ENCODE results near the gene BAIAP2L2. TPM values are rescaled to one million over a fixed set of nuclear protein-coding genes. Genes with fewer than 3 reads are reported as not detected.

Gene BAIAP2L2
- total RNA-seq, 1 donor from 2014 or later = 4.5 TPM

GRCh38 chr22:38067761-38068360 lies 42.6 kb downstream of the BAIAP2L2 start:
- H3K4me3 Mint-ChIP-seq = no peak overlapping the region
- H3K4me1 Mint-ChIP-seq (ENCODE audit: unreplicated experiment) = peaks cover 4% of the 10 kb centered on the region
- no peak for DNase-seq (ENCODE audit: extremely low spot score, unreplicated experiment)
- H3K27me3 Mint-ChIP-seq = no peaks in the 10 kb centered on the region
- peaks cover under 1% of the 10 kb centered on the region for H3K36me3 Mint-ChIP-seq
- H3K9me3 Mint-ChIP-seq = no peaks in the 10 kb centered on the region
- TF ChIP-seq CTCF (conservative IDR thresholded peaks at IDR 0.05) = no peak
- no peak overlapping the region for H3K27ac Mint-ChIP-seq

GRCh38 chr22:38067028-38067415 lies 43.5 kb downstream of the BAIAP2L2 start:
- H3K4me3 Mint-ChIP-seq = no peak overlapping the region
- H3K27ac Mint-ChIP-seq = no peak overlapping the region

GRCh38 chr22:38066381-38067027 lies 44.0 kb downstream of the BAIAP2L2 start:
- Mint-ChIP-seq H3K36me3 (peaks cover 5% of the 10 kb centered on the region), H3K4me1 (ENCODE audit: unreplicated experiment) (peaks cover 4% of the 10 kb centered on the region), H3K27ac (no peak overlapping the region)

More at GRCh38 chr22:38067028-38067415, 43.5 kb downstream of the BAIAP2L2 start:
- Mint-ChIP-seq H3K4me1 (ENCODE audit: unreplicated experiment) (peaks cover 4% of the 10 kb centered on the region), H3K36me3 (peaks cover 5% of the 10 kb centered on the region), H3K27me3 (no peaks in the 10 kb centered on the region), H3K9me3 (no peaks in the 10 kb centered on the region)
- DNase-seq (ENCODE audit: extremely low spot score, unreplicated experiment) = no peak
- no peak for TF ChIP-seq CTCF (conservative IDR thresholded peaks at IDR 0.05)

GRCh38 chr22:38065539-38065938 lies 44.9 kb downstream of the BAIAP2L2 start:
- no peak for DNase-seq (ENCODE audit: extremely low spot score, unreplicated experiment)
- H3K27ac Mint-ChIP-seq = no peak overlapping the region
- no peak overlapping the region for H3K4me3 Mint-ChIP-seq
- no peak for TF ChIP-seq CTCF (conservative IDR thresholded peaks at IDR 0.05)
- no peaks in the 10 kb centered on the region for H3K9me3 Mint-ChIP-seq
- H3K27me3 Mint-ChIP-seq = no peaks in the 10 kb centered on the region
- peaks cover 5% of the 10 kb centered on the region for H3K36me3 Mint-ChIP-seq
- peaks cover 4% of the 10 kb centered on the region for H3K4me1 Mint-ChIP-seq (ENCODE audit: unreplicated experiment)

More at GRCh38 chr22:38066381-38067027, 44.0 kb downstream of the BAIAP2L2 start:
- no peak for TF ChIP-seq CTCF (conservative IDR thresholded peaks at IDR 0.05)
- no peak overlapping the region for H3K4me3 Mint-ChIP-seq
- DNase-seq (ENCODE audit: extremely low spot score, unreplicated experiment) = no peak
- no peaks in the 10 kb centered on the region for H3K9me3 Mint-ChIP-seq
- H3K27me3 Mint-ChIP-seq = no peaks in the 10 kb centered on the region

- no peak for TF ChIP-seq CTCF (conservative IDR thresholded peaks at IDR 0.05)
- Mint-ChIP-seq H3K27me3 (no peaks in the 10 kb centered on the region), H3K4me3 (no peak overlapping the region), H3K9me3 (no peaks in the 10 kb centered on the region), H3K36me3 (peaks cover 10% of the 10 kb centered on the region), H3K27ac (no peak overlapping the region), H3K4me1 (ENCODE audit: unreplicated experiment) (peaks cover 9% of the 10 kb centered on the region)
- no peak for DNase-seq (ENCODE audit: extremely low spot score, unreplicated experiment)
Measured at GRCh38 chr22:38062791-38063190, 47.7 kb downstream of the BAIAP2L2 start.

Measured in type B pancreatic cell (in vitro differentiated cells).